Stimulated activated CD8-positive, alpha-beta memory T cell treated with anti-CD3 and anti-CD28 coated beads, Interleukin-12 subunit alpha, Interleukin-12 subunit beta, amount 100 ng/mL, for 1 hour (primary cell): ENCODE results near the gene PCNX1.

Experiments used
- DNase-seq: peaks from one replicate; pipeline ENCODE4 v3.0.0-alpha.2; 2020; ENCODE audit warnings: low read depth

PCNX1 gene

DNA sequence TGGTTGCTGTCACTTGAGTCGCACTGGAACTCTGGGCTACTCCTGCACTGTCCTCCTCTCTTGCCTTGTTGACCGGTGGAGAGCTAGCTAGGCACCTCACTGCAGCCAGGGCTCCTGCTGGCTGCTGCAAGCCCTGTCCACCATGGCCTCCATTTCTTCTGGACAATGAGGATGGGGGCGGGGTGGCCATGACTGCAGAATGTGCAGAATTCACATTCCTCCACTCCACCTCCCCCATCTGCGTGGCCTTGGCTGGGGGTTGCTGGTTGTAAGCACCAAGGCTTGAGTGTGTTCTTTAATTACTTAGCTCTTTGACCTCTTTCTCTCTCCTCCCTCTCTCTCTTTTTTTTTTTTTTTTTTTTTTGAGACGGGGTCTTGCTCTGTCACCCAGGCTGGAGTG, 248.5 kb downstream of the PCNX1 start:
- DNase-seq = no peak

DNA sequence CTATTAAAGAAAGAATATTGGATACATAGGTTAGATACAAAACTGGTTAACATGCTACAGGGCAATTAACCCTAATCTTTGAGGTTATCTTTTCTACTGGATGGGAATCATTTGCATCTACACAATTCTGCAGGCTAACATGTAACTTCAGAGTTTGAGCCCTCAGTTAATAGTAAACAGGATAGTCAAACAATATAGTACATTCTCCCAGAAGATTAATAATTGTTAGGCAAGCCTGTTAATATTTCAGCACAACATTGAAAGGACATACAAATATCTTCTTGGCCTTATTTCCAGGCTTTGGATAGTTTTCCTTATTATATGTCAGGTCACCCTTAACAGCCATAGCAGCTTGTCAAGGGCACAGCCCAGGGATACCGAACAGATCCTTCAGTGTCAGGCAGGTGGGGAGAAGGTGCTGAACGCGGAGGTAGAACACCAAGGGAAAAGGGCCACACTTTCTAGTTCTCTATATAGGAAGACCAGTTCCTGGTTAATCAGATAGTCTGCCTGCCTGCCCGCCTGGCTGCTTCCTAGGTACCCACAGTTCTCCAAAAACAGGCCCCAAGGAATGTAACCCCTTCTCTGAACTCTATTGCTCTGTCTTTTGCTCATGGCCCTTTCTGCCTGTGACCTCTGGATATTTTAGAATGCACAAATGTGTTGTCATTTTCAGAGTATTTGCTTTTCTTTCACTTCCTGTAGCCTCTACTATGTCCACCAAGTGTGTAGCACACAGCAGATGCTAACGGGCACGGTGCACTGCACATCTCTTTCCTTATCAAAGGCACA, 256.0 kb downstream of the PCNX1 start:
- no peak for DNase-seq

DNA sequence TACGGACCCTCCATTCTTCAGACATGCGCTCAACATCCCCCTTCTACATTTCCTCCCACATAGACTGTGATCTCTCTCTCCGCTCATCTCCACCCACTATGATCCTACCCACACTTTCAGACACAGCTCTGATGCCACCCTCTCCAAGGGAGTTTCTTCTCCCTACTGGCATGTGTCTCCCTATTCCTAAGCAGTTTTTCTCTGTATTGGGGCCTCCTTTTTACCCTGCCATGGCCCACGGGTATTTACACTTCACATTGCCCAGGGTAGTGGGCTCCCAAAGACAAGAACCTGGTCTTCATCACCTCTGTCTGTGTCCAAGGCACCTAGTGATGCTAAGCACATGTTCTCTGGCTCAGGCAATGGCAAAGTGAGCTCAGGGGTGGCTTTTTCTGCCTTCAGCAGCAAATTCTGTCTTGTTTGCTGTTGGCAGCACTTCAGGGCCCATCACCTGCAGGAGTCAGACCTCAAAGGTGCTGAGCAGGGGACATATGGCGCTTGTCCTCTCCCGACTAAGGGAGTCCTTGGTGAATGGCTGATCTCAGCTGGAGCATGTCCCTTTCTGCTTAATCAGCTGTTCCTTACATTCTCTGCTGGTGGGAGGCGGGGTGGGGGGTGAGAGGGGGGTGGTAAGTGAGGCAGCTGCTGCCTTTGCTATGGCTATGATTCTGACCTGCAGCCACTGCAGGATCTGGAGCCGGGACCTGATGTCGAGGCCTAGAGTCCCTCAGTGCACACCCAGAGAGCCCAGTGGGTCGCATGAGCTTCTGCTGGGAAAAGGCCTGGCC, 256.8 kb downstream of the PCNX1 start:
- DNase-seq = no peak
